ENCODE results near the gene TRAT1.
A peak's percentile ranks its signal among the peaks of the same experiment; 100 is the strongest.

The TRAT1 gene

DNA sequence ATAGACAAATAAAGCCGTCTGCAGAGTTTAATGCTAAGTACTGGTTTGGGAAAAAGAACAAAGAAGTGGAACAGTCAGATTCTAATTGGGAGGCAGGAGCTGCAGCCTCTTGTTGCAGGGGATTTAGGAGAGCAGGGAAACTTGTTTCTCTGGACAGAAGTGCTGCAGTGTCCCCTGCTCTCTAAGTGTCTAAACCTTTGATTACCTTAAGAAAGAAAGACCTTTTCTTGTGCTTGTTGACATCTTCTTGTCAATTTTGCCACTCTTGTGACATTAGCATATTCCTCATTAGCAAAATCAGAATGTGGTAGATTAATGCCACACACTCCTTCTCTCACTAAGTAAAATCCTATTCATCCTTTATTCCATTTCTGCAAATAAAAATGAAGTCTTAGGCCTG is 38.8 kb downstream of the TRAT1 start:
- no peak for DNase-seq (ENCODE audit: low spot score)

DNA sequence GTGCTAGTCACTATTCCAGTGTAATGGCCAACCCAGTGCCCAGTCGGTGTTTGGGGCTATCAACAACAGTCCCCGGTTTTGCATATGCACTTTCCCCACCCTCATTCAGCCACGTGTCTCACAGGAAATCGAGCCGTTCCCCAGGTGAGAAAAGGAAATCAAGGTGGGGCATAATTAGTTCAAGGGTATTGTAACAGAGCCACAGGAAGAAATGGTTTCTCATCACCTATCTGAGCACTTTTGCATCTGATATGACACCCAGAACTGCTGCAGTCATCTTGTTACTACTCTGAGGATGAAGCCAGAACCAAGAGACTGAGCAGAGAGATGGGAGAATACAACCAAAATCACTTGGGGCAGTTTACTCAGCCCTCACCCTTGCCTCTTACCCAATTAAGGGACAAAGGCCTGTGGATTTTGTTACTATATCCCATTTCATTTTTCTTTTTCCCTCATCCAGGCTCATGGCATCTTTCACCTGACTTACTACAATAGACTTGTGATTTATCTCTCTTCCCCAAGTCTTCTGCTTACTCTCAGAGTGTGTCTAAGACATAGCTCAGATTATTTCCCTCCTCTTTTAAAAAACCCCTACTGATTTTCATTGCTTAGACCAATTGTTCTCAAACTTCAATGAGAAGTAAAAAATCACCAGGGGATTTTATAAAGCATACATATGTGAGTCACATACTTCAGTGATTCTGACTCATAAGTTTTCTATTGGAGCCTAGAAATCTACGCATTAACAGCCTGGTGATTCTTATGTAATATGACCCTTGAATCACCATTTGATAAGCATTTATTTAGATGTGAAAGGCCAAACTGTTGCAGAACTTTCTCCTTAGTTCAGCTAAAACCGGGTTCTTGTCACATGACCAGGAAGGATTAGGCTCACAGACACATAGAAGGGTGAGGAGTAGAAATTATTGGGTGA is 40.5 kb downstream of the TRAT1 start:
- DNase-seq (ENCODE audit: low spot score): peak; percentile 56

DNA sequence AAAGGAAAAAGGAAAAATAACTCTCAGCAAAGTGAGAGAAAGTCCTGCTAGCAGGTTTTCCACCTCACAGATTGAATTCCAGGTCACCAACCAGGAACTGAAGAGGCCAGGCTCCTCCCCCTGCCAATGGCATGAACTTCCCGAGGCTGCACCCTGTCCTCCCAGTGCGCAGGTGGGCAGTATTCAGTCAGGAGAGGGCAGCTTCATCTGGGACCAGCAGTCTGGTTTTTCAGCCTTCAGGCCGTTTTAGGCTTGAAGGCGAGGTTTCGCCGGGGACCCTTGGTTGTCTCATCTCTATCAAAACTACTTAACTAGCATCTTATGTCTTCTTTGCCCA is 41.2 kb downstream of the TRAT1 start:
- DNase-seq (ENCODE audit: low spot score): no peak

DNA sequence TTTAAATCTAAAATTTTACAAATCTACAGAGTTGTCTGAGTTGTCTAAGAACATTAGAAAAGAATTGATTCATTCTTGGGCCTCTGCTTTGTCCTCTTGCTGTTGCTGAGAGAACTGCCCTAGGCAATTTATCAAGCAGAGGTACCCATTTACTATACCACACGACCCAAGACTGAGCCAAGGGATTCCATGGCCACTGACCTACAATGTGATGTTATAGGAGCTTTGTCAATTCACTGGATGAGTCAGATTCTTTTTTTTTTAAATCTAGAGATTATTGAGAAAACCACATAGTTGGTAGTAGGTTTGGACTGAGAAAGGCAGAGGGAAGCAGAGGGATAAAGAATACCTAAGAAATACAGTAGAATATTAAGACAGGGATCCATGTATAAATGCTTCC is 55.3 kb downstream of the TRAT1 start:
- no peak for DNase-seq (ENCODE audit: low spot score)

DNA sequence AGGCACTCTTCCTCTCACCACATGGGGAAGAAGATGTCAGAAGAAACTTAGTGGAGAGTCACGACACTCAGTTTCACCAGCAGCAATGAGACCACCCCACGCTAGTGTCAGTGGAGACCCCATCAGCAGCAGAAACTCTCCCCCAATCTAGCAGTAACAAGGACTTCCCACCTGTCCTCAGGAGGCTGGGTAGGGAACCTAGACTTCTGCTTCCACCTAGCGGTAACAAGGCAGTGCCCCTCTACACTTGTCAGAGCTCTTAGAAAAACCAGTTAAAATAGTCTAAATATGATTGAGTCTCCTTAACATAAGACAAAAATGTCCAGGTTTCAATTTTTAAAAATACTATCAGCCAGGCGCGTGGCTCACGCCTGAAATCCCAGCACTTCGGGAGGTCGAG is 57.3 kb downstream of the TRAT1 start:
- no peak for DNase-seq (ENCODE audit: low spot score)

DNA sequence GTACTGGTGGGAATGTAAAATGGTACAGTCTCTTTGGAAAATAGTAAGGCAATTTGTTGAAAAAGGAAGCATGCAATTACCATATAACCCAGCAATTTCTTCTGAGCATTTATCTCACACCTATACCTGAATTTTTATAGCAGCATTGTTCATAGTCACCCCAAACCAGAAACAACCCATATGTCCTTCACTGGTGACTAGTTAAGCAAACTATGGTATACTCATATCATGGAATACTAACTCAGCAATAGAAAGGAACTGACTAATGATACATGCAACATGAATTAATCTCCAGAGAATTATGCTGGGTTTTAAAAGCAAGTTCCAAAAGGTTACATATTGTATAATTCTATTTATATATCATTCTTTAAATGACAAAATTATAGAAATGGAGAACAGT is 60.2 kb downstream of the TRAT1 start:
- no peak for DNase-seq (ENCODE audit: low spot score)

DNA sequence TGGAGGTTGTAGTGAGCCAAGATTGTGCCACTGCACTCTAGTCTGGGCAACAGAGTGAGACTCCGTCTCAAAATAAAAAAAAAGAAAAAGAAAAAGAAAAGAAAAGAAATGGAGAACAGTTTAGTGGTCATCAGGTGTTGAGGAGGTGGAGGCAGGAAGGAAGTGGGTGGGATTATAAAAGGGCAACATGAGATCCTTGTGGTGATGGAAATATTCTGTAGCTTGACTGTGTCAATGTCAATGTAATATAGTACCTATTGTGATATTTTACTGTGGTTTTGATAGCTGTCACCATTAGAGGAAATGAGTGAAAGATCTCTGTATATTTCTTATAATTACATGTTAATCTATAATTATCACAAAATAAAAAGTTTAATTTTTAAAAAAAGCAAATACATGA is 60.8 kb downstream of the TRAT1 start:
- DNase-seq (ENCODE audit: low spot score): no peak

DNA sequence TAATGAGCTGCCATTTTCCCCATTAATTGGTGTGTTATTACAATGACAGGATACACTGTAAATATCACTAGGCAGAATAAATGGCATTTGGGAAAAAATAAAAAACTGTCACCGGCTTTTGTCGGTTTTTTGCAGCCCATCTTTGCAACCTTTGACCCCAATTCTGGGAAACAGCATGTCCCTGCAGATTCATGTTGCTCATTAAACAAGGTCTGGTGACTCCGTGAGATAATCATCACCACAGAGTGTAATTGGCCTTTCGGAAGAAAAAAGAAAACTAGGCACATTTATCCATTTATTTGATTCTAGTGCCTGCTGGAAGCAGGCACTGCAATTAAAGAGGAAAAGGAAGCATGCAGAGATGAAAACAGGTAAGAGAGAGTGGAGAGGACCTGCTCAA is 64.5 kb downstream of the TRAT1 start:
- no peak for DNase-seq (ENCODE audit: low spot score)

DNA sequence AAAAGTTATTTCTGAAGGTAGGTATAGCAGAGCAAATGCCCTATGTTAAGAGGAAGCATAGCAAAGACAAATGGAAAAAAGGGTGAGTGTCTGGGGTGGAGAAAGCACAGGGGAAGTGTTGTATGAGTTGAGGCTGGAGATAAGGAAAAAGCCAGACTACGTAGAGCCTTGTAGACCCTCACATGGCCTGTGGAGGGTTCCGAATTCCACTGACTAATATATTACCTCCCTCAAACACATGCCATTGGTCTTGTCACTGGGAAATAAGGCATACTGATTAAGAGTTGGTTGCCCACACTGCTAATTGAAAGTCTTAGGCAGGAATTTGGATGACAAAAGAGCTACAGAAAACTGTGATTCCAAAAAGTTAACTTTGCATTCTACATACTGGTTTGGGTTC is 65.2 kb downstream of the TRAT1 start:
- no peak for DNase-seq (ENCODE audit: low spot score)

DNA sequence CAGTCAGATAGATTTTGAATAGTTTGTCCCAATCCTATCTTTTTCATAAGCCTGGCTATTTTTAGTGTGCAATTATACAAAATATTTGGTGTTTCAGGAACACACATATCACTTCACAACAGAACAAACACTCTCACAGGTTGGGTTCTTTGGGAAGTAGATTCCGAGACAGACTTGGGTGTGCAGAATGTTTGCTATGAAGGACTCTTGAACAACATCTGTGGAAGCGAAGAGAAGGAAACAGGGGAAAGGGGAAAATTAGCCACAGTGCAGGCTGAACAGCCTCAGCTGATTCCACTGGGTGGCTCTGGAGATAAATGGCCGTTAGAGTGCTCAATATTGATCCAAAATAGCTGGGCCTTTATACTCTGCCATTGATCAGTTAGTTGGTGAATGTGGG is 69.2 kb downstream of the TRAT1 start:
- DNase-seq (ENCODE audit: low spot score): no peak

DNA sequence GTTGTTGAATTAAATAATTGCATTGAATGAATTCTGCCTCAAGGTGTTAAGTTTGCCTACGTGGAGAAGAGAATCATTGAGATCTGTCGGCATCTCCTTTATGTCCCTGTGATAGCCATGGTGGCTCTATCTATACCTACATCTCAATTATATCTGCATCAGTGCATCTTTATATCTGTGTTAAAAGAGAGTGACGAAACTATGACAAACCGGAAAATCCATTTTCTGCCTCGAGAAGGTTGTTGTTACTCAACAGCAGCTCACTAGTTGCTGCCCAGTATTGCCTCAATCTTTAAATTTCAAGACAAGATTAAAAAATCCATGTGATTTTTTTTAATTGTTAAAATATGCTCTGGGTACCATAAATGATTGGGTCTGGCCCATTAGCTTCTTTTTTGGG is 72.4 kb downstream of the TRAT1 start:
- no peak for DNase-seq (ENCODE audit: low spot score)

DNA sequence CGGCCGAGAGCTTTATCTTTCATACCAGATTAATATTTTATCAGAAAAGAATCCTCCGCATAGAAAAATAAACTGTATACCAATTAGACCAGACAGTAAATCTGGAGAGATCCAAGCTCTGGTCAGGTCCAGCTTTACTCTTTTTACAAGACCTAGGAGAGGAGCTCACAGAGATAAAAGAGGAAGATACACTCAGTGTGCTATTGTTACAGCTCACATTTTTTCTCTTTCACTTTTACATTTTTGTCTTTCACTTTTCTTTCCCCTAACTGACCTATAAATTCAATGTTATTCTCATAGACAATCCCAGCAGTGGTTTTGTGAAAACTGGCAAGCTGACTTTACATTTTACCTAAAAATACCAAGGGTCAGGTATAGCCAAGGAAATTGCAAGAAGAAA is 75.3 kb downstream of the TRAT1 start:
- DNase-seq (ENCODE audit: low spot score): no peak

DNA sequence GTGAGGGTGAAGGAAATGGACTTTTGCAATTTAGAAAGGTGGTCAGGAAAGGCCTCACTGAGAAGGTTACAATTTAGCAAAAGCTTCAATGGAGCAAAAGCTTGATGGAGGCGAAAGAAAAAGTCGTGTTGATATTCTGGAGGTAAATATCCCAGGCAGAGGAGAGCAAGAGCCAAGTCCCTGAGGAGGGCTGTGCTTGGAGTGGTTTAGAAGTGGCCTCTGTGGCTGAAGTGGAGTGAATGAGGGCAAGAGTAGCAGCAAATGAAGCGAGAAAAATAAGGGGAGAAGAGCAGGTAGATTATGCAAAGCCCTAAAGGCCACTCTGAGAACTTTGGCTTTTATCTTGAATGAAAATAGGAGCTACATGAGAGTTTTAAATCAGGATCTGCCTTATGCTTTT is 76.9 kb downstream of the TRAT1 start:
- DNase-seq (ENCODE audit: low spot score): no peak
